ENCODE data around the gene LGI1.

LGI1 gene

GRCh38 chr10:93799155-93799708 is 41.5 kb downstream of the LGI1 start:
- no peaks in the 10 kb centered on the region for H3K36me3 ChIP-seq (ENCODE audit: control insufficient read depth, low read length)
- no peaks in the 10 kb centered on the region for H3K9me2 ChIP-seq (replicated peaks; ENCODE audit: control insufficient read depth, low read length)
- no peak overlapping the region for H3K4me2 ChIP-seq (ENCODE audit: low read length)
- no peaks in the 10 kb centered on the region for H3F3A ChIP-seq (ENCODE audit: control insufficient read depth, insufficient read depth)
- H3K79me2 ChIP-seq (ENCODE audit: control insufficient read depth, low read length): no peaks in the 10 kb centered on the region
- H3K27ac ChIP-seq (ENCODE audit: low read depth, low read length): no peak overlapping the region
- H3K9me3 ChIP-seq (ENCODE audit: control insufficient read depth, insufficient read depth, low read length): no peaks in the 10 kb centered on the region
- no peaks in the 10 kb centered on the region for H3K4me1 ChIP-seq (ENCODE audit: control insufficient read depth, low read length)
- TF ChIP-seq EZH2phosphoT487 (IDR thresholded peaks at IDR 0.05; ENCODE audit: borderline replicate concordance, low read length) (no peak), CTCF (IDR thresholded peaks at IDR 0.05; ENCODE audit: low read depth, low read length, poor library complexity, severe bottlenecking) (no peak)
- no peaks in the 10 kb centered on the region for H4K20me1 ChIP-seq (ENCODE audit: control insufficient read depth, insufficient read depth, low read depth, low read length)
- H3K27me3 ChIP-seq (ENCODE audit: control insufficient read depth, low read length): no peaks in the 10 kb centered on the region; the same call in 1 of the 2 replicates
- H3K4me3 ChIP-seq (ENCODE audit: low read length): no peak overlapping the region

GRCh38 chr10:93804200-93804599 is 46.5 kb downstream of the LGI1 start:
- Histone ChIP-seq H3K4me2 (ENCODE audit: low read length) (no peak overlapping the region), H3K4me3 (ENCODE audit: low read length) (no peak overlapping the region), H3K27me3 (ENCODE audit: control insufficient read depth, low read length) (peaks cover 2% of the 10 kb centered on the region; the same call in 1 of the 2 replicates), H4K20me1 (ENCODE audit: control insufficient read depth, insufficient read depth, low read depth, low read length) (no peaks in the 10 kb centered on the region), H3K4me1 (ENCODE audit: control insufficient read depth, low read length) (no peaks in the 10 kb centered on the region), H3K79me2 (ENCODE audit: control insufficient read depth, low read length) (no peaks in the 10 kb centered on the region), H3K27ac (ENCODE audit: low read depth, low read length) (no peak overlapping the region), H3F3A (ENCODE audit: control insufficient read depth, insufficient read depth) (no peaks in the 10 kb centered on the region), H3K36me3 (ENCODE audit: control insufficient read depth, low read length) (no peaks in the 10 kb centered on the region), H3K9me2 (replicated peaks; ENCODE audit: control insufficient read depth, low read length) (no peaks in the 10 kb centered on the region), H3K9me3 (ENCODE audit: control insufficient read depth, insufficient read depth, low read length) (no peaks in the 10 kb centered on the region)
- no peak for TF ChIP-seq CTCF (IDR thresholded peaks at IDR 0.05; ENCODE audit: low read depth, low read length, poor library complexity, severe bottlenecking)
- no peak for TF ChIP-seq EZH2phosphoT487 (IDR thresholded peaks at IDR 0.05; ENCODE audit: borderline replicate concordance, low read length)

GRCh38 chr10:93806903-93807302 is 49.2 kb downstream of the LGI1 start:
- Histone ChIP-seq H3K4me3 (ENCODE audit: low read length) (no peak overlapping the region), H3K36me3 (ENCODE audit: control insufficient read depth, low read length) (no peaks in the 10 kb centered on the region), H3F3A (ENCODE audit: control insufficient read depth, insufficient read depth) (no peaks in the 10 kb centered on the region), H3K27me3 (ENCODE audit: control insufficient read depth, low read length) (peaks cover 2% of the 10 kb centered on the region; the same call in 1 of the 2 replicates), H4K20me1 (ENCODE audit: control insufficient read depth, insufficient read depth, low read depth, low read length) (no peaks in the 10 kb centered on the region), H3K9me3 (ENCODE audit: control insufficient read depth, insufficient read depth, low read length) (no peaks in the 10 kb centered on the region), H3K9me2 (replicated peaks; ENCODE audit: control insufficient read depth, low read length) (no peaks in the 10 kb centered on the region), H3K27ac (ENCODE audit: low read depth, low read length) (no peak overlapping the region), H3K4me2 (ENCODE audit: low read length) (no peak overlapping the region), H3K79me2 (ENCODE audit: control insufficient read depth, low read length) (no peaks in the 10 kb centered on the region), H3K4me1 (ENCODE audit: control insufficient read depth, low read length) (no peaks in the 10 kb centered on the region)
- no peak for TF ChIP-seq EZH2phosphoT487 (IDR thresholded peaks at IDR 0.05; ENCODE audit: borderline replicate concordance, low read length)
- no peak for TF ChIP-seq CTCF (IDR thresholded peaks at IDR 0.05; ENCODE audit: low read depth, low read length, poor library complexity, severe bottlenecking)

All from DOHH2 (cell line).